ENCODE results near the gene PRRT3.

DNA sequence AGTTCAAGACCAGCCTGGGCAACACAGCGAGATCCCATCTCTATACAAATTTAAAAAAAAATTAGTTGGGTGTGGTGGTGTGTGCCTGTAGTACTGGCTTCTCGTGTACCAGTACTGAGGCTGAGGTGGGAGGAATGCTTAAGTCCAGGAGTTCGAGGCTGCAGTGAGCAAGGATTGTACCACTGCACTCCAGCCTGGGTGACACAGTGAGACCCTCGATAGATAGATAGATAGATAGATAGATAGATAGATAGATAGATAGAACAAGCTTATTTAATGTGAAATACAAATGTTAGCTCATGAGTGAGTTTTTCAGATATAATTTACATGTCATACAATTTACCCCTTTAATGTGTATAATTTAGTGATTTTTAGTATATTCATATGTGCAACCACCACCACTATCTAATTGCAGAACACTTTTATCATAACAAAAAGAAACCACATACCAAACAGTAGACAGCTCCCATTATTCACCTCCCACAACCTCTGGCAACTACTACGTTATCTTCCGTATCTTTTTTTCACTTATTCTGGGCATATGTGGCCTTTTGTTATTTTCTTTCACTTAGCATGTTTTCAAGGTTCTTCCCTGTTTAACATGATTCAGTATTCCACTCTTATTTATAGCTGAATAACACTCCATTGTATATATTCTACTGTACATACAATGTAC is 13.1 kb upstream of the PRRT3 start:
- TF ChIP-seq, protein P1, sequence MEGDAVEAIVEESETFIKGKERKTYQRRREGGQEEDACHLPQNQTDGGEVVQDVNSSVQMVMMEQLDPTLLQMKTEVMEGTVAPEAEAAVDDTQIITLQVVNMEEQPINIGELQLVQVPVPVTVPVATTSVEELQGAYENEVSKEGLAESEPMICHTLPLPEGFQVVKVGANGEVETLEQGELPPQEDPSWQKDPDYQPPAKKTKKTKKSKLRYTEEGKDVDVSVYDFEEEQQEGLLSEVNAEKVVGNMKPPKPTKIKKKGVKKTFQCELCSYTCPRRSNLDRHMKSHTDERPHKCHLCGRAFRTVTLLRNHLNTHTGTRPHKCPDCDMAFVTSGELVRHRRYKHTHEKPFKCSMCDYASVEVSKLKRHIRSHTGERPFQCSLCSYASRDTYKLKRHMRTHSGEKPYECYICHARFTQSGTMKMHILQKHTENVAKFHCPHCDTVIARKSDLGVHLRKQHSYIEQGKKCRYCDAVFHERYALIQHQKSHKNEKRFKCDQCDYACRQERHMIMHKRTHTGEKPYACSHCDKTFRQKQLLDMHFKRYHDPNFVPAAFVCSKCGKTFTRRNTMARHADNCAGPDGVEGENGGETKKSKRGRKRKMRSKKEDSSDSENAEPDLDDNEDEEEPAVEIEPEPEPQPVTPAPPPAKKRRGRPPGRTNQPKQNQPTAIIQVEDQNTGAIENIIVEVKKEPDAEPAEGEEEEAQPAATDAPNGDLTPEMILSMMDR (IDR thresholded peaks at IDR 0.05; ENCODE audit: insufficient read depth, low read length, poor library complexity, severe bottlenecking): no peak
- no peak for TF ChIP-seq EZH2phosphoT487 (conservative IDR thresholded peaks at IDR 0.05; ENCODE audit: low read length)
